Esophagus muscularis mucosa (tissue), 3 donors: ENCODE measurements around the gene CSTF2T.

Source experiments
- CTCF ChIP-seq, 3 experiments: fragments of 200-600 bp in 2 of 3; fragments of 450-650 bp in 1 of 3; sonication (generic) in 2 of 3; IDR thresholded peaks; one replicate each; pipeline ENCODE4 v1.5.1; 2017 to 2019; ENCODE audit warnings: antibody characterized with exemption in 3 of 3, mild to moderate bottlenecking in 2 of 3, moderate library complexity in 1 of 3
- POLR2A ChIP-seq: fragments of 450-650 bp; IDR thresholded peaks from one replicate; pipeline ENCODE4 v1.6.1; 2017; ENCODE audit warnings: antibody characterized with exemption, moderate library complexity, mild to moderate bottlenecking, low read depth
- POLR2AphosphoS5 ChIP-seq, 2 donors: sonication (generic); formaldehyde crosslinking; IDR thresholded peaks; one replicate each; pipeline ENCODE4 v1.6.1; 2017; ENCODE audit warnings: antibody characterized with exemption in 2 of 2

- TF ChIP-seq CTCF (IDR thresholded peaks at IDR 0.05) (no peak), POLR2AphosphoS5 (IDR thresholded peaks at IDR 0.05) (no peak), POLR2A (no peak)
Measured at GRCh38 chr10:51658000-51658399, 41.4 kb downstream of the CSTF2T start.
